Ovary (tissue), 3 donors: ENCODE measurements around the gene SLC35A4.

Source experiments
- CTCF ChIP-seq, 3 donors: fragments of 450-650 bp in 2 of 3; fragments of 200-600 bp in 1 of 3; IDR thresholded peaks; one replicate each; pipeline versions ENCODE4 v1.5.1 to v1.8.0; 2016 to 2022; ENCODE audit warnings: antibody characterized with exemption in 3 of 3, mild to moderate bottlenecking in 1 of 3
- EP300 ChIP-seq: sonication (generic); formaldehyde crosslinking; IDR thresholded peaks from one replicate; pipeline ENCODE4 v1.6.1; 2017; ENCODE audit warnings: antibody characterized with exemption
- donor health status: DM: no; HTN: no; CAD: no.

GRCh38 chr5:140540227-140540626 is 24.4 kb upstream of the SLC35A4 start:
- TF ChIP-seq EP300 (no peak), CTCF (IDR thresholded peaks at IDR 0.05) (no peak)
